Hindlimb muscle (tissue), 1 donor: Measurements from ENCODE around the gene TRMO. TPM values are rescaled to one million over a fixed set of nuclear protein-coding genes. Genes with fewer than 3 reads are reported as not detected.

ENCODE experiments used
- DNase-seq: peaks from one replicate; pipeline ENCODE4 v3.0.0-alpha.2; 2013
- polyA plus RNA-seq: library from polyadenylated mRNA; unstranded; fragments of 120-200 nt; gene quantifications from one replicate; pipeline ENCODE4 v1.2.1, GENCODE V29; 2013; ENCODE audit not compliant: insufficient read length

The TRMO gene
- polyA plus RNA-seq, 1 donor, result 11.7 TPM

DNA sequence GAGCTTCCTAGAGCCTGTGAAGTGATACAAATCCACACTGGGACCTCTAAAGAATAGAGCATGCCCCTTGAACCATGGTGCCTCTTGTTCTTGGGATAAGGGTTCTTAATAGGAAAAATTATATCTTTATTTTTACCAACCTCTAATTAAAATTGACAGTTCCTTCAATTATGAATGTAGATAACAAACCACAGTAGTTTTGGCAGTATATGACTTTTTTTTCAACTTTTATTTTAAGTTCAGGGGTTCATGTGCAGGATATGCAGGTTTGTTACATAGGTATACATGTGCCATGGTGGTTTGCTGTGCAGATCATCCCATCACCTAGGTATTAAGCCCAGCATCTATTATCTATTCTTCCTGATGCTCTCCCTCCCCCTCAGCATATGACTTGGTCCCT lies 14.7 kb upstream of the TRMO start:
- DNase-seq, result no peak

DNA sequence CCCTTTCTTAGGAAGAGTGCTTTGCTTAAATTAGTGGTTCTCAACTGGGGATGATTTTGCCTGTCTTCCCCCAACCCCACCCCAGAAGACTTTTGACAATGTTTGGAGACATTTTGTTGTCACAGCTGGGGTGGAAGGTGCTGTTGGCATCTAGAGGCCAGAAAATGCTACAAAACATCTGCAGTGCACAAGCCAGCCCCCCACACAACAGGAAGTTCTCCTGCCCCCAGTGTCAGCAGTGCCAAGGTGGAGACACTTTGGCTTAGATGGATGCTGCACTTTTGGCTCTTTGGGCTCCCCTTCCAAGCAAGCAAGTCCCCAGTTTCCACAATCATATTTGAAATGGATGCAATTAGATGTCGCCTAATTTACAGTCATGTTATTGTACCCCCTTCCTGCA lies 13.0 kb upstream of the TRMO start:
- no peak for DNase-seq

DNA sequence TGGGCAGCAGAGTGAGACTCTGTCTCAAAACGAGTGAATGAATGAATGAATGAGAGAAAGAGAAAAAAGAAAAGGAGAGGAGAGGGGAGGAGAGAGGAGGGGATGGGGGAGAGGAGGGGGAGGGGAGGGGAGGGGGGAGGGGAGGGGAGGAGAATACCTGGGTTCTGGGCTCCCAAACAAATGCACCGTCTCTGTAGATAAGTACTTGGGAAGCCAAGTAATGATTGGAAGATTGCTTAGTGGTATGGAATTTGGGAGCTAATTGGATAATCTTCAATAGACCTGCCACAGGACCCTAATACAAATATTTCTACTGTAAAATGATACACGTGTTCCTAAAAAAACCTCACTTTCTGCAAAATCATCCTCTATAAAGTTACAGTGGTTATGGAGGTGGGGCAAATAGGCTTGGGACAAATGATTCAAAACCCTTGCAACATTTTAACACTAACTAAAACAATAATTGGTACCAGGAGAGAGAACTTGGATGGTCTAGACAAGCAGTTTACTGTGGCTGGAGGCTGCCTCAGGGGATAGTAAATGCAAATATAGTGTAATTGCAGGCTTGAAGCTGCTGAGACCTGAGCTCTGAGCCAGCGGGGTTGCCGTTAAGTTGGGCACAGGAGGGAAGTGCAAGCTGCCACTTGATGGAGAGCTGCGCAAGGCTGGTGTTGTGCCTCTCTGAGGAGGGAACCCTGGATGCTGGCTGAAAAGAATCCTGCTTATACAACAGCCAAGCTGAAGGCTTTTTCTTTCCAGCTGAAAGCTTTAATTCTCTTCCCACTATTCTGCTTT lies 12.2 kb upstream of the TRMO start:
- no peak for DNase-seq

DNA sequence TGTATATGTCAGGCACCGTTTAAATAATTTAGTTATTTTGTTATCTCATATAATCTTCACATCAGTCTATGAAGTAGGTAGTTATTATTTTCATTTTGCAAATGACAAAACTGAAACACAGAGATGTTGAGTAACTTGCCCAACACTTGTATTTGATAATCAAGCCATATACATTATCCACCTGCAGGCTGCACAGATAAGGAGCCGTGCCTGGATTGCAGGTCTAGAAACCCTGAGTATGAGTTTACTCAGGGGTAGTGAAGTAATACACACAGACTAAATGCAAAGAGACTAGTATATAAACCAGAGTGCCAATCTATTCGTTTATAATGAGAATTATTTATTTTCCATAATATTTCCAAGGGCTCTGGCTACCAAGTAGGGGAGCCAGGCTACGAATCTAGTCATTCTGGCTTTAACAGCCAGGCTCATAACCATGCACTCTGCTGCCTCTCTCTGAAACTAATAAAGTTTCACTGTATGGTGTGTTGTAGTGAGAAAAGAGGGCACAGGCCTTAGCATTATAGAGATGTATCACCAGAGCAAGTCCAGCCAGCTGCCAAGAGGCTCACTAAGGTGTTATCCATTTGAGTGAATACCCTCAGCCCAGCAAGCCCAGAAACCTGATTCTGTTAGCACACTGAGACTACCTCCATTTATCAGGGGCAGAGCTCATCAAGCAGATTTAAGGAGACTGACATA lies 11.1 kb upstream of the TRMO start:
- DNase-seq, result no peak

DNA sequence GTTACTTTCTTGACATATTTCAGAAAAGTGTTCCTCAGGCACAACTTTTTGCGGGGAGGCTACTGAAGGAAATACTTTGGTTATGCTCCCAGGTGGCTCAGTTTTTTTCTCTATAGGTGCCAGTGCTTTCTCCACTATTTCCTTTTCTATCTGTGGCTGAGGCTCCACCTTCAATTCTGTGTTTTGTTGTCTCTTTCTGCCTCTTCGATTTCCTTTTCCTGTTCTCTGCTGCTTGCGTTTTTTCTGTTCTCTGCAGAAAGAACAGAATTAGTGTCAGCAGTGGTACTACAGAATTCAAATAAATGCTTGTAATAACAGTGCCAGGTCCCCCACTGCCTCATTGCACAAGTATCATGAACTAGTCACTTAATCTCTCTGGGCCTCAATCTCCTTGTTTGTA lies 8.7 kb upstream of the TRMO start:
- DNase-seq, result no peak

DNA sequence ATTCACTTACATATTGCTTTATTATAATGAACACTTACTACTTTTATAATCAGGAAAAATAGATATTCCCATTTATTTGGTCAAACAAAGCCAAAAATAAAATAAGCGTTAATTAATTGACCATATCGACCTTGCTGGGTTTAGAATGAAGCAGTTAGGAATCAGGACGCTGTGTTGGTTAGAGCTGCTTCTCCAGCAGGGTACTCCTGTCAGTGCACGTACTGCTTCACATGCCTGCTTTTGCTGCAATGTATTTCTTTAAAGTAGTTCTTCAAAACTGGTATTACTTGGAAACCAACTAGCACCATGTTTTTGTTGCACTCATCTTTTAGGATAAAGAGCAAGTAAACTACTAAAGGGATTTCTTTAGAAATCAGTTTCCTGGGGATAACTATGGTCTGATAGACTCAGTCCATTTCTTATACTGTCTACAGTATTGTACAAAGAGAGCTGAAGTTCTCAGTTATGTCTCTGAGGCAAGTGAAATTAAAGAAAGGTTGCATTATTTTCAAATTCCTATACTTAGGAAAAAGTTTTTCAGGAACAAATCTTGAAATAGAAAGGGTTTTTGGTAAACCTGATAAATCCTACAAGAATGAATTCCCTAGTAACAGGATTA lies 6.8 kb upstream of the TRMO start:
- DNase-seq, result no peak

DNA sequence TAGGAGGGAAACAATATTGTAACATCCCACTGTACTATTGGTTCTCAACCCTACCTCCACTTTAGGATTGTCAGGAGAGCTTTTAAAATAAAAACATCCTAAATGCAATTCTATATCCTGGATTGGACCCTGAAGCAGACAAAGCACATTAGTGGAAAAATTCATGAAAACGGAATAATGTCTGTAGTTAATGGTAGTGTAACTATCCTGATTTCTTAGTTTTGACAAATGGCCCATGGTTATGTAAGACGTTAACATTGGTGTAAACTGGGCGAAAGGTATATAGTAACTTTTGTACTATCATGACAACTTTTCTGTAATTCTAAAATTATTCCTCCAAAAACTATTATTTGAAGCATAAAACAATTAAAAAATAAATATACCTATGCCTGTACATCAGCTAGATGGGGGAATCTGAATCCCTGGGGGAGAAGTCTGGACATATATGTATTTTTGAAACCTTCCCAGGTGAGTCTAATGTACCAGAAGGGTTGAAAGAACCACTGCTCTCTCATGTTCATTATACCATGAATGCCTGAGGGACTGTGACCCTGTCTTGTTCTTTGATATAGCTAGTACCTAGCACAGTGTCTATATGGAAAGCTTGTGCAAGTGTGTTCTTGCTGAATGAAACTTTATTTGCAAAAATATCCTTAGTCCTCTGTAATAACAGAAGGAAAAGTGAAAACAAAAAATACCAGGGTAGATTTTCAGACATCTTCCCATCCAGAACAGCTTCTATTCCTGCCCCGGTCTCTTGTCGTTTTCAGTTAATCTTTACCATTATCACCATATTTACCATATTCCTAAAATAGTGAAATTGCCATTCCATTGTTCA lies 3.4 kb upstream of the TRMO start:
- no peak for DNase-seq

DNA sequence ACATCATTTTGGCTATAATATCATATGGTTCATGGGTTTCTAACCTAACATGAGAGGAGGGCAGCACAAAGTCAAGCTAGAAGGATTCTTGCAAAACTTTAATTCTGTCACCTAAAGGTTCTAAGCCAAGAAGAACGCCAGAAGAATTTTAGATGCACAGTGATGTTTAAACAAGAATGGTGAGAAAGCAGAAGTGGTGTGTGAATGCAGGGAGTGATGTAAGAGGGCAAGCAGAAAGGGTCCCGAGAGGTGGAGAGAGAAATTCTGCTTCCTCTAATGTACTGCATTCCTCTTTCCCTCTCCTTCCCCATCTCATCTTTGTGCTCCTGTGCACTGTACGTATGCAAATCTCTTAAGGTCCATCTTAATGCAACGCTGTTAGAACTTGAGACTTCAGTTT lies 2.1 kb upstream of the TRMO start:
- no peak for DNase-seq

DNA sequence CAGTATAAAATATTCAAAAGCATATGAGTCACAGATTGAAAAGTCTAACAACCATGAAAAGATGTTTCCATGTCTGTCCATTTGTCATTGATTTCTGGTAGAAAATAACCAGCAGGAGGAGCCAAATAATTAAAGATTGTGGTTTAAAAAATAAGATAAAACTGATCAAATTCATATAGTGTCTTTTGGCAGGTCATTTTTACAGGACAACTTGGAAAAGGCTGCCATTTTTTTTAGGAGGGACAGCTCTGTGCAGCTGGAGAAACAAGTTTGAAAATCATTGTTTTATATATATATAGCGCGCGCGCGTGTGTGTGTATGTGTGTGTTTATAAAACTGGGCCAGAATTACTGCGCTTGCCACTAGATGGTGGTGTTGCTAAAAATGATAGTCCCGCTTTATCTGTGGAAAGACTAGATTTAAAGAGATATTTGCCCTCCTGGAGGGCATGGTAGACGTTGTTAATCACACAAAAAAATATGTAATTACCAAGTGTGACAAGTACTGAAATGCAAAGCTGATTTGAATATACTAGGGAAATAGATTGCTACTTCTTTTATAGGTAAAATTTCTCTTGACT lies 1.3 kb upstream of the TRMO start:
- peak; percentile 79 for DNase-seq

DNA sequence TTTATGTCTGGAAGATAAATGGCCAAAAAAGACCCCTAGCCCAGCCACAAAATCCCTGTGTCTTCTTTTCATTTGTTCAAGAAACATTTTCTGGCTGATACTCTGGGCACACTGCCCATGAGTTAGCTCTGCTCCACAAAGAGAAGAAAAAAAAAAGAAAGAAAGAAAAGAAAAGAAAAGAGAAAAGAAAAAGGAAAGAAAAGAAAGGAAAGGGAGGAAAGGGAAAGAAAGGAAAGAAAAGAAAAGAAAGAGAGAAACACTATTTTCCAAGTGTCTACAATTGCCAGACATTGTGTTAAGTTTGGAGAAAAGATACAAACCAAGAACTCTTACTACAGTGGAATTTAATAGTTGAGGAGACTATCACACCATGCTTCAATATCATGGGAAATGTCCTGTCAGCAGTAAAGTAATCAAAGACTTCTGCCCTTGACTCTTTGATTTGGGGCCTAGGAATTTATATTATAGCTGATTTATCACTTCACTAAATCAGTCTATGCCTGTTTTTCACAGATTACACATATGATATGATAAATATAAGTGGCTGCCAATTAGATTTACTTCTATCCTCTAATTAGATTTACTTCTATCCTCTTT lies 3.0 kb downstream of the TRMO start:
- no peak for DNase-seq

DNA sequence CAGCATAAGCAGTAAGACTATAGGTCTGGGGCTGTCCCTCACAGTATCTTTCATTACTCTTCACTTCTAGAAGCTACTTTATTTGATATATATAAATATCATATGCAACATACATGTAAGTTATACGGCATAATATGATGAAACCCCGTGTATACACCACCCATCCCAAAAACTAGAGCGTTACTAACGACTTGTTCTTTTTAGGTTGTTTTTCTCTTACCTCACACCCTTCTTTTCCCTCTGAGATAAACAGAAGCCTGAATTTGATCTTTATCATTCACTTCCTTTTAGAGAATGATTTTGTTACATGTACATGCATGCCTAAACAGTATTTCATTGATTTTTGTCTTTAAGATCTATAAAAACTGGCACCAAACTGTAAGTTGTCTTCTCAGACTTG lies 3.7 kb downstream of the TRMO start:
- DNase-seq, result no peak

DNA sequence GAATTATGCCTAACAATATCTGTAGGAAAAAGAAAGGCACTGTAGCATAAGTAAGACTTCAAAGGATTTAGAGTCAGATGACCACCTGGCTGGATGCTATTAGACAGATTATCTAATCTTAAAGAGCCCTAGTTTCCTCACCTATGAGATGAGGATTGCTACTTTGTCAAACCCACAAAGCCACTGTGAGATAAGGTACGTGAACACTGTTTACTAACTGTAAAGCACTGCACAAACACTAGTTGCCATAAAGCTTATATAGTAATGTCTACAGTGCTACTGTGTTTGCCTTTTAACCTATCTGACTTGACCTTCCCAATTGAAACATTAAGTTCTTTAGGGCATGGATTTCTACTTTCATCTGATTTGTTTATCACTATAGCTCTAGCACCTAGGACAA lies 10.3 kb downstream of the TRMO start:
- DNase-seq, result no peak

DNA sequence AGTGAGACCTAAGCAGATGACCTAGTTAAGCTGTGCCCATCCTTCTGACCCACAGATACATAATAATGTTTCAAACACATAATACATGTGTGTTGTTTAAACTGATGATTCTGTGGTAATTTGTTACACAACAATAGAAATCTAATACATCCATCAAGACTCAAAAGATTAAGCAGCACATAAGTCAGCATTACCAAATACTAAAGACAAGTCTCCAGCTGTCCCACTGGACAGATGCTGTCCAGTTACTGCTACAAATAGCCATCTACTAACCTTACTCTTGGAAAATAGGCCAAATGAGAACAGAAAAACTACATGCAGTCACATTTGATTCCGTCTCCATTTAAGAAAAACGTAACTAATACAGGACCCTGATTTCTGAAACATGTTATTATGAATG lies 10.8 kb downstream of the TRMO start:
- no peak for DNase-seq

DNA sequence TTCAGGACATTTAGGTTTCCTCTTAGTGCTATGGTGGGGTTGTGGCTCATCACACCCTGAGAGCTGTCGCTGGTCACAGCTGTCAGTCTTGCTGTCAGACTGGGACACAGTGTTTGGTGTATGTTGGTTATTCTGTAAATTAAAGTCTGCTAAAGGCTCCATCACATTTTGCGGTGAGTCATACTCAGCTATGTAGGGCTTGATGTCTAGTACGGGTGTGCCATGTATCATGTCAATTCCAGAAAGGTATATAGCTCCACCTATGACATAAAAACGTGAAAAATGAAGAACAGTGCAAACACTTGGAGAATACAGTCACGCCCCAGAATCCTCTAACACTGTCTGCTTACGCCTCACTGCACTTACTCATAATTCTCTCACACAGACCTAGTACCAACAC lies 11.9 kb downstream of the TRMO start:
- DNase-seq, result no peak

DNA sequence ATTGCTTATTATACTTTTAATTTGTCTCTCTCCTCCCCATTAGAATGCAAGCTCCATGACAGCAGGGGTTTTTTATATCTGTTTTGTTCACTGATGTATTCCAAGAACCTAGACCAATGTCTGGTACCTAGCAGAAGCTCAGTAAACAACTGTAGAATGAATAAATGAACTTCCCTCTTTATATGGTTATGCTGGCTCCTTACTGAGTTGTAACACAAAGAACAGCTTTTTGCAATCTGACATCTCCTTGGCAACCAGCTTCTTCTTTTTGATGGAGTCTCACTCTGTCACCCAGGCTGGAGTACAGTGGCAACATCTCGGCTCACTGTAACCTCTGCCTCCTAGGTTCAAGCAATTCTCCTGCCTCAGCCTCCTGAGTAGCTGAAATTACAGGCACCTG lies 13.6 kb downstream of the TRMO start:
- no peak for DNase-seq

DNA sequence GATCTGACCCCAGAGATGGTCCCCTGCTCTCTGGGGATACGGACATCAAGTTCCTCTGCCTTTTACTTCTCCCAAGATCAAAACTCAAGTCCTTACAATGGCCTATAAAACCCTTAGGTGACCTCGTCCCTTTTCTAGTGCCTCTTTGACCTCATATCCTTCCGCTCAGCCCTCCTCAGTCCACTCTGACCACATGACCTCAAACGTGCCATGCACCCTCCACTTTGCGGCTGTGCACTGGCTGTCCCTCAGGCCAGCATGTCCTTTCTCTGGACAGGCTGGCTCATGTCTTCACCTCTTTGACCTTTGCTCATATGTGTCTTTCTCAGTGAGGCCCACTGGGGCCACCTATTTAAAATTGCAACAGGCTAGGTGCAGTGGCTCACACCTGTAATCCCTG lies 14.7 kb downstream of the TRMO start:
- DNase-seq, result no peak

DNA sequence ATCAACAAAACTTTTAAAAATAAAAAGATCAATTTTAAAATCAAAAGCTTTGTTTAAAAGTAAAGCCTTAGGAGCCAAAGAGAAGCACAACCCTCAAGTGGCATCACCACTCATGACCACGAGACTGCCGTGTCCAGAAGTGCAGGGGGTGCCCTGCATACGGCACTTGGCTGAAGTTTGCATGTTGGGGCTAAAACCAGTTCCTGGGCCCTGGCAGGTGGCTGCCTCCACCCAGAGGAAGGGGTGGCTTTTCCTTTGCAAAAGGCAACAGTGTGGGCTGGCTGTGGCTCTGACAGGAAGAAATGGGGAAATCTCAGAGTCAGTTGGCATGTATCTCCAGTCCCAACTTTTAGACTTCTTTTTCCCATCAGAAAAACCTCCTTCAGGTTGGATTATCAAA lies 15.3 kb downstream of the TRMO start:
- DNase-seq, result no peak

DNA sequence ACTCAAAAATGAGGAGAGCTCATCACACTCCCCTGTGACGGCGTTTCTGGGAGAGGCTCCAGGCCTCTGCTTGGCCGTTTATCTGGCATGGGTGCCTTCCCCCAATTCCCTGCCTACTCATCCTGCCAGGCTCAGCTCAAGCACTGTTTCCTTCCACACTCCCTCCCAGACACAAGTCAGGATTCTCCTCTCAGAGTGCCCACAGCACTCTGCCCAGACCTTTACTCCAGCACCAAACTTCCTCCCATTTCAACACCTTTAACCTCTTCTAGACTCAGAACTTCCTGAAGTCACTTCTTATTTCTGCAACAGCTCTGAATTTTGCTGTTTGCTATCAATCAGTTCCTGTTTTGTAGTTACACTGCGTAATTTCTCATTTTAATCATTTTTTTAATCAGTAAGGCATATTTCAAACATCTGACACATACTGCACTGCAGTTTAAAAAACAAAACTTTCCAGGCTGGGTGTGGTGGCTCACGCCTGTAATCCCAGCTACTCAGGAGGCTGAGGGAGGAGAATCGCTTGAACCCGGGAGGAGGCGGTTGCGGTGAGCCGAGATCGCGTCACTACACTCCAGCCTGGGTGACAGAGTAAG lies 16.0 kb downstream of the TRMO start:
- no peak for DNase-seq

DNA sequence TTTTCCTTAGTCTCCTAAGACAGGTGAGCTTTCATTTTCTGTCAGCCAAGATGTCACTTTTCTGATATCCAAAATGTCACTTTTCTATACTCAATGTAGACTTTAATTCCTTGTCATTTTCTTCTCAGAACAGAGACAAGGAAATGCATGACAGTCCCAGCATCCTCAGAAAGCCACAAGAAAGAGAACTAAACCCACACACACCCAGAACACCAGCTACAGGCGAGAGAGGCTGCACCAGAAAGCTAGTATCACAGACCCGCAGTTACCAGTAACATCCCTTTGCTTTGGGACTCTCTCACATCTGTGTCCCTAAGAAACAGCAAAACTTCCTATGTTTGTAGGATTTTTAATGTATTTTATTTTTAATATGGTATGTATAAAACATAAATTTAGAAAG lies 17.1 kb downstream of the TRMO start:
- no peak for DNase-seq

DNA sequence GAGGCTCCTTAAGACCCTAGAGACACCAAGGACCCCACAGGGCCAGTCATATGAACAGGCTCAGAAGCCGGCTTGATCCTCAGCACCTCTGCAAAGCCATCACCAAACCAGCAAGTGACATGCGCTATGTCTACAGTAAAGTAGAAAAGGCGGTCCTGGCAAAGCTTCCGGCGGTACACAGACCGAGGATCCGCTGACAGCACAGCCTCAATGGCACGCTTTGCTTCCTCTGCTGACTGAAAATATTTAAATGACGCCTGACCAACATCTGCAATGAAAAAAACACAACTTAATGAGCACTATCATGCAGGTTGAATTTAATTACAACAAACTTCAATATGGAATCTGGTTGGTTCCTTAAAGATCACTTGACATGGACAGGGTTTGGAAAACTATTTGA lies 17.6 kb downstream of the TRMO start:
- DNase-seq, result no peak

DNA sequence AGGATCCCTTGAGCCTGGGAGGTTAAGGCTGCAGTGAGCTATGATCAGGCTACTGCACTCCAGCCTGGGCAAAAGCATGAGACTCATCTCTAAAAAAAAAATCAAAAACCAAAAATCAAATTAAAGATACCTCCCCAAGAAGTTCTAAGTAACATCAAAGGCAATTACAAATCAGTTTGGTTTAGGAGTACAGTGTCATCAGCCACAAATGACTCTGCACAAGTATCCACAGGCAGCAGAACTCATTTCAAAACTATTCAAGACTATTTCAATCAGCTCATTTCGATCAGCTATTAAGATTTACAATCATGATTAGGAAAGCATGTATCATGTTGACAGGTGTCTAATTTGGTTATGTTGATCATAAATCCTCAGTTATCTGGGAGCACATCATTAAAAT lies 19.1 kb downstream of the TRMO start:
- DNase-seq, result no peak
